Measurements from ENCODE around the gene WDR54. TPM values are rescaled to one million over a fixed set of nuclear protein-coding genes. Genes with fewer than 3 reads are reported as not detected.
"Not testable (repeated sequence)": the region's sequence is repeated elsewhere in the genome, so short reads cannot be mapped to it uniquely, and the experiment has no call there.

WDR54 gene
- total RNA-seq, 2 donors from 2014 or later, result 6.1 to 6.2 TPM

GRCh38 chr2:74441170-74441689, 19.7 kb downstream of the WDR54 start:
- Histone ChIP-seq H3K9me3 (no peaks in the 10 kb centered on the region), H3K27ac (peak overlapping the region; percentile 54 to 79), H3K4me3 (peak overlapping the region; percentile 72), H3K27me3 (replicated peaks; ENCODE audit: insufficient read depth) (no peaks in the 10 kb centered on the region), H3K36me3 (no peaks in the 10 kb centered on the region), H3K4me1 (ENCODE audit: control insufficient read depth in 1 of 2, low read depth in 2 of 2) (peaks cover 3 to 49% of the 10 kb centered on the region in 2 donors)
- TF ChIP-seq CTCF (IDR thresholded peaks at IDR 0.05), result no peak
- no peak for ATAC-seq (ENCODE audit: insufficient number of reproducible peaks, low FRiP score, low read depth)
- no peak for DNase-seq (ENCODE audit: low spot score)

GRCh38 chr2:74441690-74442482, 20.4 kb downstream of the WDR54 start, which contains the start of gene RTKN:
Gene RTKN (minus strand): TSS chr2:74441937. CDS start chr2:74441816, 121 bp downstream.
- no peak for ATAC-seq (ENCODE audit: insufficient number of reproducible peaks, low FRiP score, low read depth)
- no peaks in the 10 kb centered on the region for H3K36me3 ChIP-seq
- H3K4me1 ChIP-seq (ENCODE audit: control insufficient read depth in 1 of 2, low read depth in 2 of 2), result peaks cover 3 to 49% of the 10 kb centered on the region in 2 donors
- peak within 1 kb of the TSS; percentile 72 for H3K4me3 ChIP-seq
- H3K27me3 ChIP-seq (replicated peaks; ENCODE audit: insufficient read depth), result no peaks in the 10 kb centered on the region
- TF ChIP-seq CTCF (IDR thresholded peaks at IDR 0.05), result no peak
- no peak for DNase-seq (ENCODE audit: low spot score)
- no peaks in the 10 kb centered on the region for H3K9me3 ChIP-seq
- H3K27ac ChIP-seq, result peak within 1 kb of the TSS; percentile 54 to 79

- not testable (repeated sequence) for H3K9me3 ChIP-seq; DNase-seq (ENCODE audit: low spot score); H3K27me3 ChIP-seq (replicated peaks; ENCODE audit: insufficient read depth); H3K27ac ChIP-seq; H3K36me3 ChIP-seq; ATAC-seq (ENCODE audit: insufficient number of reproducible peaks, low FRiP score, low read depth)
- Histone ChIP-seq H3K4me3 (peak overlapping the region; percentile 72), H3K4me1 (ENCODE audit: control insufficient read depth in 1 of 2, low read depth in 2 of 2) (peaks cover 3 to 48% of the 10 kb centered on the region in 2 donors)
Measured at GRCh38 chr2:74442483-74443297, 21.2 kb downstream of the WDR54 start.

GRCh38 chr2:74444498-74445318, 23.2 kb downstream of the WDR54 start:
- ATAC-seq (ENCODE audit: insufficient number of reproducible peaks, low FRiP score, low read depth), result no peak
- no peak for TF ChIP-seq CTCF (IDR thresholded peaks at IDR 0.05)
- no peak overlapping the region for H3K27ac ChIP-seq

GRCh38 chr2:74447230-74447999, 25.9 kb downstream of the WDR54 start:
- DNase-seq (ENCODE audit: low spot score) (no peak), ATAC-seq (ENCODE audit: insufficient number of reproducible peaks, low FRiP score, low read depth) (no peak)
- Histone ChIP-seq H3K36me3 (no peaks in the 10 kb centered on the region), H3K4me3 (no peak overlapping the region), H3K9me3 (no peaks in the 10 kb centered on the region), H3K27ac (no peak overlapping the region), H3K27me3 (replicated peaks; ENCODE audit: insufficient read depth) (no peaks in the 10 kb centered on the region), H3K4me1 (ENCODE audit: control insufficient read depth in 1 of 2, low read depth in 2 of 2) (peaks cover 0 to 6% of the 10 kb centered on the region in 2 donors)
- no peak for TF ChIP-seq CTCF (IDR thresholded peaks at IDR 0.05)

More at GRCh38 chr2:74444498-74445318, 23.2 kb downstream of the WDR54 start:
- Histone ChIP-seq H3K36me3 (no peaks in the 10 kb centered on the region), H3K4me3 (no peak overlapping the region), H3K9me3 (no peaks in the 10 kb centered on the region), H3K27me3 (replicated peaks; ENCODE audit: insufficient read depth) (no peaks in the 10 kb centered on the region), H3K4me1 (ENCODE audit: control insufficient read depth in 1 of 2, low read depth in 2 of 2) (peaks cover under 1 to 29% of the 10 kb centered on the region in 2 donors)
- no peak for DNase-seq (ENCODE audit: low spot score)

Data from thoracic aorta (tissue), 2 donors.